Neural cell (in vitro differentiated cells): Measurements from ENCODE around the gene FCER1A. TPM values are rescaled to one million over a fixed set of nuclear protein-coding genes. Genes with fewer than 3 reads are reported as not detected.

Source experiments
- H2AFZ ChIP-seq: fragments of 200-600, 300-800 bp; sonication (generic), shearing (Covaris generic); 2 replicates; pipeline ENCODE4 v1.6.0; 2014; ENCODE audit warnings: low read depth, mild to moderate bottlenecking, antibody characterized with exemption, low read length, moderate library complexity
- H3F3A ChIP-seq: fragments of 200-600 bp; shearing (Covaris generic); 2 replicates; pipeline ENCODE4 v1.6.1; 2016; ENCODE audit warnings: mild to moderate bottlenecking, moderate library complexity, mixed read lengths, antibody characterized with exemption, low read length; ENCODE audit not compliant: insufficient read depth, poor library complexity, severe bottlenecking
- H3K27ac ChIP-seq: fragments of 200-600, 300-800 bp; sonication (generic), shearing (Covaris generic); 2 replicates; pipeline ENCODE4 v1.5.1; 2014; ENCODE audit warnings: mild to moderate bottlenecking, low read length, moderate library complexity
- H3K27me3 ChIP-seq: fragments of 300-800, 200-600 bp; sonication (generic), shearing (Covaris generic); 2 replicates; pipeline ENCODE4 v1.6.0; 2014; ENCODE audit warnings: mild to moderate bottlenecking, low read depth, low read length, moderate library complexity; ENCODE audit not compliant: insufficient read depth
- H3K36me3 ChIP-seq: fragments of 300-800, 200-600 bp; sonication (generic), shearing (Covaris generic); 2 replicates; pipeline ENCODE4 v1.5.1; 2014; ENCODE audit warnings: mild to moderate bottlenecking, antibody characterized with exemption, low read length, moderate library complexity; ENCODE audit not compliant: insufficient read depth
- H3K4me2 ChIP-seq: fragments of 300-800, 200-600 bp; sonication (generic), shearing (Covaris generic); 2 replicates; pipeline ENCODE4 v1.6.0; 2014; ENCODE audit warnings: mild to moderate bottlenecking, low read length
- H3K4me3 ChIP-seq: fragments of 300-800, 200-600 bp; sonication (generic), shearing (Covaris generic); 2 replicates; pipeline ENCODE4 v1.5.1; 2014; ENCODE audit warnings: mild to moderate bottlenecking, low read length, moderate library complexity
- H3K79me2 ChIP-seq: fragments of 200-600 bp; shearing (Covaris generic); replicated peaks from 2 replicates; pipeline ENCODE4 v1.6.0; 2014; ENCODE audit warnings: mild to moderate bottlenecking, low read length, moderate library complexity; ENCODE audit not compliant: insufficient read depth
- H3K9ac ChIP-seq: fragments of 300-800, 200-600 bp; sonication (generic), shearing (Covaris generic); 2 replicates; pipeline ENCODE4 v1.6.1; 2016; ENCODE audit warnings: mild to moderate bottlenecking, low read length, mixed read lengths
- H3K9me2 ChIP-seq: fragments of 200-600 bp; shearing (Covaris generic); 2 replicates; pipeline ENCODE4 v1.6.1; 2016; ENCODE audit warnings: mild to moderate bottlenecking, low read length, mixed read lengths; ENCODE audit not compliant: insufficient read depth
- H3K9me3 ChIP-seq: fragments of 200-600, 300-800 bp; sonication (generic), shearing (Covaris generic); 2 replicates; pipeline ENCODE4 v1.6.1; 2016; ENCODE audit warnings: mild to moderate bottlenecking, mixed run types, low read length, moderate library complexity, mixed read lengths
- H4K20me1 ChIP-seq: fragments of 200-600 bp; shearing (Covaris generic); 2 replicates; pipeline ENCODE4 v1.6.1; 2016; ENCODE audit warnings: mild to moderate bottlenecking, mixed run types; ENCODE audit not compliant: insufficient read depth
- CTCF ChIP-seq: fragments of 450-650 bp; IDR thresholded peaks from 2 replicates; pipeline ENCODE4 v1.5.1; 2014; ENCODE audit warnings: antibody characterized with exemption, mild to moderate bottlenecking, moderate library complexity; ENCODE audit not compliant: poor library complexity, severe bottlenecking
- EP300 ChIP-seq: fragments of 450-650 bp; conservative IDR thresholded peaks from 2 replicates; pipeline ENCODE4 v1.6.1; 2014; ENCODE audit warnings: antibody characterized with exemption, mild to moderate bottlenecking, moderate library complexity; ENCODE audit not compliant: poor library complexity, severe bottlenecking
- EZH2 ChIP-seq: fragments of 200-600, 300-800 bp; shearing (Covaris generic), sonication (generic); IDR thresholded peaks from 2 replicates; pipeline ENCODE4 v1.6.1; 2014; ENCODE audit warnings: antibody characterized with exemption, low read length, borderline replicate concordance, mild to moderate bottlenecking; ENCODE audit not compliant: insufficient read depth, poor library complexity, severe bottlenecking
- MXI1 ChIP-seq: fragments of 450-650 bp; conservative IDR thresholded peaks from 2 replicates; pipeline ENCODE4 v1.6.1; 2014; ENCODE audit warnings: antibody characterized with exemption, mild to moderate bottlenecking; ENCODE audit not compliant: poor library complexity, severe bottlenecking
- POLR2AphosphoS5 ChIP-seq: IDR thresholded peaks from 2 replicates; pipeline ENCODE4 v1.6.1; 2012
- RAD21 ChIP-seq: fragments of 450-650 bp; conservative IDR thresholded peaks from 2 replicates; pipeline ENCODE4 v1.6.1; 2014; ENCODE audit warnings: antibody characterized with exemption, mild to moderate bottlenecking, moderate library complexity
- REST ChIP-seq: IDR thresholded peaks from 2 replicates; pipeline ENCODE4 v1.6.1; 2012; ENCODE audit warnings: borderline replicate concordance
- SMC3 ChIP-seq: fragments of 450-650 bp; conservative IDR thresholded peaks from 2 replicates; pipeline ENCODE4 v1.6.1; 2014; ENCODE audit warnings: antibody characterized with exemption, mild to moderate bottlenecking, moderate library complexity; ENCODE audit not compliant: poor library complexity
- TAF1 ChIP-seq: IDR thresholded peaks from 2 replicates; pipeline ENCODE4 v1.6.1; 2012; ENCODE audit warnings: low read depth
- polyA plus RNA-seq: library from polyadenylated mRNA; depleted of rRNA; stranded (reverse); fragments of >200 nt; gene quantifications from 2 replicates; pipeline ENCODE4 v1.2.3, GENCODE V29; 2014

FCER1A gene
- polyA plus RNA-seq, 1 donor from 2014 or later = not detected

- H3K9me2 ChIP-seq = no peaks in the 10 kb centered on the region
- no peak overlapping the region for H3K4me3 ChIP-seq
- H3K79me2 ChIP-seq = no peaks in the 10 kb centered on the region
- H3K9me3 ChIP-seq = no peaks in the 10 kb centered on the region
- H4K20me1 ChIP-seq = no peaks in the 10 kb centered on the region
- no peak overlapping the region for H3K9ac ChIP-seq
- H3K27ac ChIP-seq = no peak overlapping the region
- H2AFZ ChIP-seq = no peak overlapping the region
- H3K36me3 ChIP-seq = no peaks in the 10 kb centered on the region
- no peaks in the 10 kb centered on the region for H3K27me3 ChIP-seq
- H3F3A ChIP-seq = no peaks in the 10 kb centered on the region
- TF ChIP-seq SMC3 = no peak
- TF ChIP-seq POLR2AphosphoS5 = no peak
- TF ChIP-seq CTCF = no peak
- TF ChIP-seq EP300 = no peak
- TF ChIP-seq REST = no peak
- no peak for TF ChIP-seq TAF1
- TF ChIP-seq MXI1 = no peak
- H3K4me2 ChIP-seq = no peak overlapping the region
Measured at GRCh38 chr1:159339536-159339935, 37.4 kb downstream of the FCER1A start.

- Histone ChIP-seq H3K79me2 (no peaks in the 10 kb centered on the region), H3K4me3 (no peak overlapping the region), H3K27ac (no peak overlapping the region), H3K9ac (no peak overlapping the region), H3K9me3 (no peaks in the 10 kb centered on the region), H3K27me3 (no peaks in the 10 kb centered on the region), H2AFZ (no peak overlapping the region), H3K4me2 (no peak overlapping the region), H3K36me3 (no peaks in the 10 kb centered on the region), H3K9me2 (no peaks in the 10 kb centered on the region), H3F3A (no peaks in the 10 kb centered on the region), H4K20me1 (no peaks in the 10 kb centered on the region)
- no peak for TF ChIP-seq POLR2AphosphoS5
- no peak for TF ChIP-seq MXI1
- no peak for TF ChIP-seq RAD21
- no peak for TF ChIP-seq TAF1
- no peak for TF ChIP-seq SMC3
- TF ChIP-seq EP300 = no peak
- TF ChIP-seq REST = no peak
- TF ChIP-seq EZH2 = no peak
- no peak for TF ChIP-seq CTCF
Measured at GRCh38 chr1:159341736-159342135, 39.6 kb downstream of the FCER1A start.
